ELF-1 (cell line): ENCODE measurements around the gene MFSD1.

Experiments used
- DNase-seq: peaks from one replicate; pipeline ENCODE4 v3.0.0-alpha.2; 2016; ENCODE audit warnings: low read depth, low spot score

The MFSD1 gene

DNA sequence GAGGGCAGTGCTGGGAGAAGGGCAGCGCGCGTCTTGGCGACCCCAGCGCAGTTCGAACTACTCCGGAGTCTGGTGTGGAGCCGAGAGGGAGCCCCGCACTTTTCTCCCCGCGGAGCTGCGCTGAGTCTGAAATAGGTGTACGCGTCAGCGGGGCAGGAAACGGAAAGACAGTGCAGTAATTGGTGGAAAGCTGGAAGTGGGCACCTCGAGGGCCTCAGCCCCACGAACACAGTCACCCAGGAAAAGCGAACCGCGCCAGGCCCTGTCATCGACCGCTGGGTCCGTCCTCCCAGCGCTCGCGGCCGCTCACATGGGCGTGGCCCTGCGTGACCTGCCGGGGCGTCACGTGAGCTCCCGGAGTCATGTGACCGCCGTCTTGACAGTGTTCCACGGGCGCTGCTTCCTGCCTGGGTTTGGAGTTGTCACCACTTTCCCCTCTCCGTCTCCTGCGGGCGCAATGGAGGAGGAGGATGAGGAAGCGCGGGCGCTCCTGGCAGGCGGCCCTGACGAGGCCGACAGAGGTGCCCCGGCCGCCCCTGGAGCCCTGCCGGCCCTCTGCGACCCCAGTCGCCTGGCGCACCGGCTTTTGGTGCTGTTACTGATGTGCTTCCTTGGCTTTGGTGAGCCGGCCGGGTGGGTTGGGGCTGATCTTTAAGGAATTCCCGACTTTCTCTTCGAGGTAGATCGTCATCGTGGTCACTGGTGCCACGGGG lies at the start of gene MFSD1:
TSS of gene MFSD1 (plus strand) at position 359 of the 713 bp plus-strand sequence. CDS start at position 458, 99 bp downstream.
- peak; percentile 93 for DNase-seq

GRCh38 chr3:158753854-158754253 lies 48.0 kb upstream of the MFSD1 start:
- DNase-seq = no peak

DNA sequence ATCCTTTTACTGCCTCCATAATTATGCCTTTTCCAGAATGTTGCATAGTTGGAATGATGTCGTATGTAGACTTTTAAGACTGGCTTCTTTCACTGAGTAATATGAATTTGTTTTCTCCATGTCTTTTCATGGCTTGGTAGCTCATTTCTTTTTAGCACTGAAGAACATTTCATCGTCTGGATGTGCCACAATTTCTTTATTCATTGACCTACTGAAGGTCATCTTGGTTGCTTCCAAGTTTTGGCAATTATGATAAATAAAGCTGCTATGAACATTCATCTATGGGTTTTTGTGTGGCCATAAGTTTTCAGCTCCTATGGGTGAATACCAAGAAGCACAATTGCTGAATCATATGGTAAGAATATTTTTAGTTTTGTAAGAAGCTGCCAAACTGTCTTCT lies 46.4 kb upstream of the MFSD1 start:
- DNase-seq = no peak

DNA sequence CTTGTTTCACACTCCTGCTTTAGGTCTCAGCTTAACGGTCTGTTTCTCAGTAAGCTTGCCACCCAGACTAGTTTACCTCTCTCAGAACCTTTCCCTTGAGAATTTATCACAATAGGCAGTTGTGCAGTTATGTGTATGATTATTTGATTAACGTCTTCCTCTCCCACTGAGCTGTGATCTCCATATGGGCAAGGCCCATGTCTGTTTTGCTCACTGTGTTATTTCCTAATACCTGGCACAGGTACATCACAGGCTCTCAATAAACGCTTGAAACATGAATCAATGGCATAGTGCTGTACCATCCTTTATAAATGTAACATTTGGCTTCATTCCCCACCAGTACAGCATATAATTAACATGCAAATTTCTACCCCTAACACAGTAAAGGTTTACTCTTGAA lies 40.5 kb upstream of the MFSD1 start:
- no peak for DNase-seq

GRCh38 chr3:158762701-158763100 lies 39.2 kb upstream of the MFSD1 start:
- DNase-seq = no peak

DNA sequence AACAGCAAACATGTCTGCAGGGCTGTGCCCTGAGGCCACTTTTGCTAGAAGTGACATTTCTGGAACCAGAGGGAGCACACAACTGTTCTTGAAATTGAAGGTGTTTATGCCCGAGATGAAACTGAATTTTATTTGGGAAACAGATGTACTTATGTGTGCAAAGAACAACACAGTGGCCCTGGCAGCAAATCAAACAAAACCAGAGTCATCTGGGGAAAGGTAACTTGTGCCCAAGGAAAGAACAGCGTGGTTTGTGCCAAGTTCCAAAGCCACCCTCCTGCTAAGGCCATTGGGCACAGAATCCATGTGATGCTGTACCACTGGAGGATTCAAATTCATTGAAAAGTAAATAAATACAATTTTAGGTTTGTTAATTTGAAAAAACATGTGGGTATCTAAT lies 38.4 kb upstream of the MFSD1 start:
- no peak for DNase-seq

DNA sequence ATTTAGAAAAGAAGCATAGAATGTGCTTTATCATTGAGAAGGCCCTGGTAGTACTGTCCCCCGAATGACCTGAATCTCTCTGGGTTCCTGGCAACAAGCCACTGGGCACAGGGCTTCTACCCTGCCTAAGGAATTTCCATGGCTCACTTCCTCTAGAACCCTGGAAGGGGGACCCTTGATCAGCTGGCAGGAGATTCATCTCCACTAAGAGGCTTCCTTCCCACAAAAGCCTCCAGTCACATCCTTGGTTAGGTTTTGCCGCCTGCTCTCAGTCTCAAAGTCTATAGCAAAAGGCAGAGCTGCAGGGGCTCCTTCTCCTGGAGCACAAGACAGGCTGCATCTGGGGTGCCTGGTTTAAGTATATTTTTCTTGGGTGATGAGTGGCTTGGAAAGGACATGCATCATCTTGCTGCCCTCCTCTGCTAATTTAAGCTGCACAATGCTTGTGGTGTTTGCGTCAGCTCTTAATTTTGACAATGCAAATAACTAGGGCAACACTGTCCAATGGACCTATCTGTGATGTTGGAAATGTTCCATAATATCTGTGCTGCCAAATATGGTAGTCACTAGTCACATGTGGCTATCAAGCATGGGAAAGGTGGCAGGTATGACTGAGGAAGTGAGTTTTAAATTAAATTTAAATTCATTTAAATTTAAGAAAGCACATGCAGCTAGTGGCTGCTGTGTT lies 36.2 kb upstream of the MFSD1 start:
- no peak for DNase-seq

GRCh38 chr3:158766364-158766763 lies 35.5 kb upstream of the MFSD1 start:
- no peak for DNase-seq

- peak; percentile 40 for DNase-seq
Measured at GRCh38 chr3:158768361-158768787, 33.5 kb upstream of the MFSD1 start.

DNA sequence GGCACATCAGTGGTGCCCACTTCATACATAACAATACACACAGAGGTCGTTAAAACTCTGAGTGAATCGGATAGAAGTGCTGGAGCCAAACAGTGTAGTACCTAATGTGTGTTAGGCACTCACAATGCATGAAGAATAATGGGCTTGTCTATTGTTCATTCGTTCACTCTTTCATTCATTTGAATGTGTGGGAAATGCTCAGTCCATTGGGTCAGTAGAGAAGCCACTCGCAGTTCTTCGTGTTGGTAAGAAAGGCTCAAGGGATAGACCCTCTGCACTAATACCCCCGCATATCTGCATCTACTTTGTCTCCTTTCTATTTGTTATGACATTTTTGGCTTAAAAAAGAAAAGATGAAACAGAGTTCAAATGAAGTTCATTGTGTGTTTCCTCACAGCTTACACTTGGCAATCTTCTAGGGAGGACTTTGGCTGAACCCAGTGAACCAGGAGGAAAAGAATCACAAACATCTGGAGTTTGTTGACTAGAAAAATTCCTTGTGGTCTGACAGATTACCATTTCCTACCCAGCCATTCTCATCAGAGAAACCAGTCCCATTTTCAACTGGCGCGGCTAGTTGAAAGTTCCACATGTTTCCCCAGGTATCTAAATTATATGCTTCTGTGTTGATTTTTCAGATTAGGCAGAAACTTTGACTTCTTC lies 32.8 kb upstream of the MFSD1 start:
- DNase-seq = no peak

GRCh38 chr3:158769549-158769948 lies 32.3 kb upstream of the MFSD1 start:
- DNase-seq = no peak

DNA sequence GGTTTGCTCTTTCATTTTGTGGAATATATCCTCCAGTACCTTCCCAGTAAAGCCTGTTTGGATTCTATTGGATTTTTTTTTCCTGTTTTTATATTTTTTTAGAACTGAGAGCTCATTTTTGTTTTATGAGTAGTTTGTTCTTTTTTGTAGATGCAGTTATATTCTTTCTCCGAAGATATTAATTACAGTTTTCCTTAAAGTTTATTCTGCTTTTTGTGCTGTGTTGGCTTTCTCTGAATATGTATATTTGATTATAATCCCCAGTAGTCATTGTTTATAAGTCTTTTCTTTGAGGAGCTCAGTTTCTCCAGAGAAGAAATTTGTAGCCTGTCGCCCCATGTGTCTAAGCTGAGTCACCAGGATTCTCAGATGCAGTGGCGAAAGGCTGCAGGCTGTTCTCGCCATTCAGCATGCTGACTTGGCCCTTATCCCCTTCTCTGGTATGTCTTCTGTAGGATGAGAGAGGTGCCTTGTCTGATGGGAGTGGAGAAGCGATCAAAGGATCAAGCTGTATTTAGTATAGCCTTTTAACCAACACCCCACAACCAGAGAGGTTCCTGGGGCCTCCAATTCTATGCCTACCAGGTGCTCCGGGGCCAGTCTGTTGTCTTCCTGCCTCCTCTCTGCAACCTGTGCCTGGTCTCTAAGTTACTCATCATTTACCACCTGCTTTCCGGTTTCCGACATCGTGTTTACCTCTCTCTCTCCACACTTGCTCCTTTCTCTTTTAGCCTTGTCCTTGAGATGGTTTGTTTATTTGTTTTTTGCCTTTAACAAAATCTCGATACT lies 31.7 kb upstream of the MFSD1 start:
- peak; percentile 31 for DNase-seq

DNA sequence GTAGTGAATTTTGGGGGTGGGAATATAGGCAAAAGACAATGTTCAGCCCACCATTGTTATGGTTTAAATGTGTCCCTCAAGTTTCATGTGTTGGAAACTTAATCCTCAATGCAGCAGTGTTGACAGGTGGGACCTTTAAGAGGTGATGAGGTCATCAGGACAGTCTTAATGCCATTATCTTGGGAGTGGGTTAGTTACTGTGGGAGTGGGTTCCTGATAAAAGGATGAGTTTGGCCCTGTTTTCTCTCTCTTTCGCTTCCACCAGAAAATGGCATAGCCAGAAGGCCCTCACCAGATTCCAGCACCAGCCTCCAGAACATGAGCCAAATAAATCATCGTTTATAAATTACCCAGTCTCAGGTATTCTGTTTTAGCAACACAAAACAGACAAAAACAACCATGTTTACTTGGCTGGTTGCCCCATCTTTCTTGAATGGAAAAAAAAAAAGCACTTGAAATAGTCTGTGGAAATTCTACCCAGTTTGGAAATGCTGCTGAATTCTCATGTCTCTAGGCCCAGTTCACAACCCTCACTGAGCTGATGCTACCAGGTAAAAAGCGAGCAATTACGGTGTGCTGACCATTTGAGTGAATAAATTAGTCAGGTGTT lies 31.0 kb upstream of the MFSD1 start:
- DNase-seq = no peak

GRCh38 chr3:158771577-158771976 lies 30.3 kb upstream of the MFSD1 start:
- no peak for DNase-seq

DNA sequence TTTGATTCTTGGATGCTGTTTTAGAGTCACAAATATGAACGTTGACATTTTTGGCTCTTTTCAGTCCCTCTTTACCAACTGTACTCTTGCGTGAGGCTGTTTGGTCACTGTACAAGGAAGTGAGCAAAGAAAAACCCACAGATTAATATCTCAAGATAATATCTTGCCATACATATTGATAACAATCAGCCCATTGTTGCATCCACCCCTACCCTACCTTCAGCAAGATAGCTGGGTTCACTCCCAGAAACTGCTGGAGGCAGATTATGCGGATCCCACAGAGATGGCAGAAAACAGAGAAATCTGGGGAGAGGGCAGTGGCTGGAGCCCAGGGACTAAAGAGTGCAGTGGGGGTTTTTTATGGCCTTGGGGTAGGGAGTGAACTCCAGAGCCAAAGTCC lies 29.9 kb upstream of the MFSD1 start:
- no peak for DNase-seq

- no peak for DNase-seq
Measured at GRCh38 chr3:158773166-158773565, 28.7 kb upstream of the MFSD1 start.

DNA sequence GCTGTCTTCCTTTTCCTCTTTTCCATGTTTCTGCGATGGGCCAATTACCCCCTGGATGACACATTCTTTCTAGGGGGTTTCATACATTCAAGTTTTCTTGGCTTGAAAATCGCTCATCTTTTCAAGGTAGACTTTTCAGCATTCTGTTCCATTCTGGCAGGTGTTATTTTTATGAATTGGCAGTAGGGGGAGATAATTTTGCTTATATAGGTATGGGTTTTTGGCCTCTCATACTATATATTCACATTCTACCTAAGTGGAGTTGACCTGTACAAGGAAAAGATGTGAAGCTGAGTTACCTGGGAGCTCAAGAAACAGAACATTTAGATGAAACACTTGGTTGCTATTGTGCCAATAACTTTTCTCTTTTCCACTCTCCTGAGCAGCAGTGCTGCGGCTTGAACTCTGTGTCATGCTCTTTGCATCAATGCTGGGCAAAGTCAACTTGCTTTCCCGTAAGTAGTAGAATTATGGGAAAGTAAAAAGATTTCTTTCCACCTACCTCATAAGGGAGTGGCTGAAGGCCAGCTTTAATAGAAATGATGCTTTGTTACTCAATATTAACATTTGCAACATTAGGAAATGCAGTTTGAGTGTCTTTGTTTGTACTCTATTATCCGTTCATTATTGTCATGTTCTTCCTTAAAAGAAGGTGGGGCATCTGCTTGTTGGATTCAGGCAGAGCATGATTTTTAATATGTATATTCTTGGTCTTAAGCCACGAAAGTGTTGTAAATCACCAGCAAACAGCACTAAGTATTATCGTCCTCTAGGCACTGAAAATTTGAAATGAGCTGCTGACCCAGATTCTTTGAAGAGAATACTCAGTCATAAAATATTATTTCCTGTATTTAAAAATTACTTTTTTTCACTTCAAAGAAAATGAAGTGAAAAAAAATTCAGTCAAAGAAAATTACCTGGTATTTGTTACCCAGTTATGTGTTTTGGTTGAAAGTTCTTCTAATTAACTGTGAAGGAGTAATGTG lies 27.7 kb upstream of the MFSD1 start:
- no peak for DNase-seq

DNA sequence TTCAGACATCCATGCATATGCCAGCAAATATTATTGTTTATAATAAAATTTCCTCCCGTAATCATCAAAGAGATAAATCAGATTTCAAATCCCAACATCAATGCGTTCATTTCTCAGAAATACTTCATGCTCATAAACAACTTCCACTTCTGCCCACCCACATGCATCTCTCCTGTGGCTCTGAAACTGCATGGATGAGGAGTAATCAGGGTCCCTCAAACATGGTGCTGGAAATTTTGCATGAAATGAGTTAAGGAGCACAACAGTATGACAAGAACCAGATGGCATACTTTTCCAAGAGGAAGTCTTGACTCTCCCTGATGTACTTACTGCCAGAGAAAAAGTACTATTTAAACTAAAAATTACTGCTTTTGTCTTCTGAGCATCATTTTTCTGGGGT lies 26.9 kb upstream of the MFSD1 start:
- DNase-seq = no peak

DNA sequence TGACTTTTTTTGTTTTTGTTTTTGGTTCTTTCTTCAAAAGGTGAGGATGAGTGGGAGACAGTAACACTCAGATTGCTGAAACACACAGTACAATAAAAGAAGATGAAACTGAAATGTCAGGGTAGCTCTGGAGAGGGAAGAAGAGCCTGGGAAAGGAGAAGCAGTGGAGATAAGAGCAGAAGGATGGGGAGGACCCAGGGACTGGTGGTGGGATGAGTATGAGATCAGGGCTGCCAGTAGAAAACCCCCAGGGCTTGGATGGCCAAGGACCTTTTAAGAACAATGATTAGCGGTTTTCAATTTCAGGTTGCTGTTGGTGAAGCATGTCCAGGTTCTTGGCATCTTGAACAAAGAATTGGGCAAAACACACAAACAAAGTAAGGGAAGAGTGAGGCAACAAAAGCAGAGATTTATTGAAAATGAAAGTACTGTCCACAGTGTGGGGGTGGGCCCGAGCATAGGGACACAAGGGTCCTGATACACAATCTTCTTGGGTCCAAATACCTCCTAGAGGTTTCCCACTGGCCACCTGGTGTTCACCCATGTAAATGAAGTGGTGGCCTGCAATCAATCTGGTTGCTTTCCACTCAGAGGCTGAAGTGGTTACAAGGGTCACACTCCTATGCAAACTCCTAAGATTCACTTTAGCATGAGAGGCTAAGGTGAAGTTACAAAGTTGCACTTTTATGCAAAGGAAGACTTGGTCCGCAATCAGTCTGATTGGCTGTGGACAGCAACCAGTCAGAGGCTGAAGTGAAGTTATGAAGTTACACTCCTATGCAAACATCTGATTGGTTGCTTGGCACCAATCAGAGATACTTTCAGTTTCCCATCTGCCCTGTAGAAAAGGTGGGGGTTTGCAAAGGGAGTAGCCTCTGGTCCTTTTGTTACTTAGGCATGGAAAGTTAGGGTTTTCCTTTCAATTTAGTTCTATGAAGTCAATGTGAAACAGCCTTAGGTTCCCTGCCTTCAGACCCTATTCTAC lies 26.1 kb upstream of the MFSD1 start:
- no peak for DNase-seq
